Measurements from ENCODE around the gene DEF6.
"Not testable (repeated sequence)": the region's sequence is repeated elsewhere in the genome, so short reads cannot be mapped to it uniquely, and the experiment has no call there.

DEF6 gene

GRCh38 chr6:35280903-35281302, 16.7 kb upstream of the DEF6 start:
- no peak for DNase-seq

GRCh38 chr6:35282472-35282871, 15.1 kb upstream of the DEF6 start:
- no peak for DNase-seq

GRCh38 chr6:35283361-35283760, 14.3 kb upstream of the DEF6 start:
- DNase-seq: no peak

- no peak for DNase-seq
Measured at GRCh38 chr6:35287671-35288396, 9.8 kb upstream of the DEF6 start.

GRCh38 chr6:35288834-35289233, 8.8 kb upstream of the DEF6 start:
- DNase-seq: no peak

- DNase-seq: no peak
Measured at GRCh38 chr6:35291491-35291890, 6.1 kb upstream of the DEF6 start.

GRCh38 chr6:35292494-35292893, 5.1 kb upstream of the DEF6 start:
- no peak for DNase-seq

- DNase-seq: no peak
Measured at GRCh38 chr6:35293681-35294080, 3.9 kb upstream of the DEF6 start.

GRCh38 chr6:35294308-35294945, 3.2 kb upstream of the DEF6 start:
- DNase-seq: peak; percentile 38

- no peak for DNase-seq
Measured at GRCh38 chr6:35295036-35295435, 2.6 kb upstream of the DEF6 start.

GRCh38 chr6:35295521-35296315, 1.9 kb upstream of the DEF6 start:
- DNase-seq: no peak

GRCh38 chr6:35296931-35297600, 552 bp upstream of the DEF6 start:
- no peak for DNase-seq

- no peak for DNase-seq
Measured at GRCh38 chr6:35298625-35299140, 1.1 kb downstream of the DEF6 start.

GRCh38 chr6:35299674-35300073, 2.1 kb downstream of the DEF6 start:
- DNase-seq: no peak

GRCh38 chr6:35300848-35301247, 3.2 kb downstream of the DEF6 start:
- DNase-seq: no peak

GRCh38 chr6:35302604-35303241, 5.1 kb downstream of the DEF6 start:
- DNase-seq: peak; percentile 73

- DNase-seq: no peak
Measured at GRCh38 chr6:35304299-35304698, 6.7 kb downstream of the DEF6 start.

GRCh38 chr6:35305117-35305516, 7.5 kb downstream of the DEF6 start:
- no peak for DNase-seq

GRCh38 chr6:35307138-35307537, 9.5 kb downstream of the DEF6 start:
- not testable (repeated sequence) for DNase-seq

- DNase-seq: not testable (repeated sequence)
Measured at GRCh38 chr6:35308543-35308942, 10.9 kb downstream of the DEF6 start.

GRCh38 chr6:35309611-35310264, 12.1 kb downstream of the DEF6 start:
- DNase-seq: no peak

GRCh38 chr6:35310265-35310831, 12.7 kb downstream of the DEF6 start:
- no peak for DNase-seq

Data from stimulated activated CD4-positive, alpha-beta T cell treated with anti-CD3 and anti-CD28 coated beads, Interleukin-12 subunit alpha, Interleukin-12 subunit beta, amount 100 ng/mL, for 4 hours (primary cell).